Measurements from ENCODE around the gene PFDN6.
"Not testable (repeated sequence)": the region's sequence is repeated elsewhere in the genome, so short reads cannot be mapped to it uniquely, and the experiment has no call there.

DNA sequence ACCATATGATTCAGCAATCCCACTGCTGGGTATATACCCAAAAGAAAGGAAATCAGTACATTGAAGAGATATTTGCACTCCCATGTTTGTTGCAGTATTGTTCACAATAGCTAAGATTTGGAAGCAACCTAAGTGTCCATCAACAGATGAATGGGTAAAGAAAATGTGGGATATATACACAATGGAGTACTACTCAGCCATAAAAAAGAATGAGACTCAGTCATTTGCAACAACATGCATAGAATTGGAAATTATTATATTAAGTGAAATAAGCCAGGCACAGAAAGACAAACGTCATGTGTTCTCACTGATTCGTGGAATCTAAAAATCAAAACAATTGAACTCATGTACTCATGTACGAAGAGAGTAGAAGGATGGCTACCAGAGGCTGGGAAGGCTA, 26.9 kb upstream of the PFDN6 start:
- TF ChIP-seq EZH2 (IDR thresholded peaks at IDR 0.05); YY1 (IDR thresholded peaks at IDR 0.05; ENCODE audit: extremely low read depth, insufficient replicate concordance, low read depth, low read length); POLR2AphosphoS5 (IDR thresholded peaks at IDR 0.05; ENCODE audit: low read depth, low read length); POLR2A (IDR thresholded peaks at IDR 0.05; ENCODE audit: borderline replicate concordance, extremely low read depth, insufficient read depth, insufficient read length); SRF (IDR thresholded peaks at IDR 0.05; ENCODE audit: low read depth); JUND (IDR thresholded peaks at IDR 0.05); TCF7L2 (IDR thresholded peaks at IDR 0.05; ENCODE audit: borderline replicate concordance, extremely low read depth, insufficient read depth, insufficient read length); ZFX (IDR thresholded peaks at IDR 0.05); SIN3A (IDR thresholded peaks at IDR 0.05; ENCODE audit: low read depth); CEBPB (IDR thresholded peaks at IDR 0.05; ENCODE audit: low read depth): not testable (repeated sequence)
- TF ChIP-seq, protein P1, sequence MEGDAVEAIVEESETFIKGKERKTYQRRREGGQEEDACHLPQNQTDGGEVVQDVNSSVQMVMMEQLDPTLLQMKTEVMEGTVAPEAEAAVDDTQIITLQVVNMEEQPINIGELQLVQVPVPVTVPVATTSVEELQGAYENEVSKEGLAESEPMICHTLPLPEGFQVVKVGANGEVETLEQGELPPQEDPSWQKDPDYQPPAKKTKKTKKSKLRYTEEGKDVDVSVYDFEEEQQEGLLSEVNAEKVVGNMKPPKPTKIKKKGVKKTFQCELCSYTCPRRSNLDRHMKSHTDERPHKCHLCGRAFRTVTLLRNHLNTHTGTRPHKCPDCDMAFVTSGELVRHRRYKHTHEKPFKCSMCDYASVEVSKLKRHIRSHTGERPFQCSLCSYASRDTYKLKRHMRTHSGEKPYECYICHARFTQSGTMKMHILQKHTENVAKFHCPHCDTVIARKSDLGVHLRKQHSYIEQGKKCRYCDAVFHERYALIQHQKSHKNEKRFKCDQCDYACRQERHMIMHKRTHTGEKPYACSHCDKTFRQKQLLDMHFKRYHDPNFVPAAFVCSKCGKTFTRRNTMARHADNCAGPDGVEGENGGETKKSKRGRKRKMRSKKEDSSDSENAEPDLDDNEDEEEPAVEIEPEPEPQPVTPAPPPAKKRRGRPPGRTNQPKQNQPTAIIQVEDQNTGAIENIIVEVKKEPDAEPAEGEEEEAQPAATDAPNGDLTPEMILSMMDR (IDR thresholded peaks at IDR 0.05 in 2 of 3, conservative IDR thresholded peaks at IDR 0.05 in 1 of 3; ENCODE audit: borderline replicate concordance in 1 of 3, insufficient read depth in 1 of 3, low read depth in 2 of 3, low read length in 2 of 3) = not testable (repeated sequence)
- TF ChIP-seq, protein P2, sequence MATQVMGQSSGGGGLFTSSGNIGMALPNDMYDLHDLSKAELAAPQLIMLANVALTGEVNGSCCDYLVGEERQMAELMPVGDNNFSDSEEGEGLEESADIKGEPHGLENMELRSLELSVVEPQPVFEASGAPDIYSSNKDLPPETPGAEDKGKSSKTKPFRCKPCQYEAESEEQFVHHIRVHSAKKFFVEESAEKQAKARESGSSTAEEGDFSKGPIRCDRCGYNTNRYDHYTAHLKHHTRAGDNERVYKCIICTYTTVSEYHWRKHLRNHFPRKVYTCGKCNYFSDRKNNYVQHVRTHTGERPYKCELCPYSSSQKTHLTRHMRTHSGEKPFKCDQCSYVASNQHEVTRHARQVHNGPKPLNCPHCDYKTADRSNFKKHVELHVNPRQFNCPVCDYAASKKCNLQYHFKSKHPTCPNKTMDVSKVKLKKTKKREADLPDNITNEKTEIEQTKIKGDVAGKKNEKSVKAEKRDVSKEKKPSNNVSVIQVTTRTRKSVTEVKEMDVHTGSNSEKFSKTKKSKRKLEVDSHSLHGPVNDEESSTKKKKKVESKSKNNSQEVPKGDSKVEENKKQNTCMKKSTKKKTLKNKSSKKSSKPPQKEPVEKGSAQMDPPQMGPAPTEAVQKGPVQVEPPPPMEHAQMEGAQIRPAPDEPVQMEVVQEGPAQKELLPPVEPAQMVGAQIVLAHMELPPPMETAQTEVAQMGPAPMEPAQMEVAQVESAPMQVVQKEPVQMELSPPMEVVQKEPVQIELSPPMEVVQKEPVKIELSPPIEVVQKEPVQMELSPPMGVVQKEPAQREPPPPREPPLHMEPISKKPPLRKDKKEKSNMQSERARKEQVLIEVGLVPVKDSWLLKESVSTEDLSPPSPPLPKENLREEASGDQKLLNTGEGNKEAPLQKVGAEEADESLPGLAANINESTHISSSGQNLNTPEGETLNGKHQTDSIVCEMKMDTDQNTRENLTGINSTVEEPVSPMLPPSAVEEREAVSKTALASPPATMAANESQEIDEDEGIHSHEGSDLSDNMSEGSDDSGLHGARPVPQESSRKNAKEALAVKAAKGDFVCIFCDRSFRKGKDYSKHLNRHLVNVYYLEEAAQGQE (IDR thresholded peaks at IDR 0.05; ENCODE audit: low read depth) = not testable (repeated sequence)
- TF ChIP-seq, protein P3, sequence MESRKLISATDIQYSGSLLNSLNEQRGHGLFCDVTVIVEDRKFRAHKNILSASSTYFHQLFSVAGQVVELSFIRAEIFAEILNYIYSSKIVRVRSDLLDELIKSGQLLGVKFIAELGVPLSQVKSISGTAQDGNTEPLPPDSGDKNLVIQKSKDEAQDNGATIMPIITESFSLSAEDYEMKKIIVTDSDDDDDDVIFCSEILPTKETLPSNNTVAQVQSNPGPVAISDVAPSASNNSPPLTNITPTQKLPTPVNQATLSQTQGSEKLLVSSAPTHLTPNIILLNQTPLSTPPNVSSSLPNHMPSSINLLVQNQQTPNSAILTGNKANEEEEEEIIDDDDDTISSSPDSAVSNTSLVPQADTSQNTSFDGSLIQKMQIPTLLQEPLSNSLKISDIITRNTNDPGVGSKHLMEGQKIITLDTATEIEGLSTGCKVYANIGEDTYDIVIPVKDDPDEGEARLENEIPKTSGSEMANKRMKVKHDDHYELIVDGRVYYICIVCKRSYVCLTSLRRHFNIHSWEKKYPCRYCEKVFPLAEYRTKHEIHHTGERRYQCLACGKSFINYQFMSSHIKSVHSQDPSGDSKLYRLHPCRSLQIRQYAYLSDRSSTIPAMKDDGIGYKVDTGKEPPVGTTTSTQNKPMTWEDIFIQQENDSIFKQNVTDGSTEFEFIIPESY (IDR thresholded peaks at IDR 0.05; ENCODE audit: extremely low read depth, insufficient replicate concordance, low read length) = not testable (repeated sequence)
- TF ChIP-seq, protein P4, sequence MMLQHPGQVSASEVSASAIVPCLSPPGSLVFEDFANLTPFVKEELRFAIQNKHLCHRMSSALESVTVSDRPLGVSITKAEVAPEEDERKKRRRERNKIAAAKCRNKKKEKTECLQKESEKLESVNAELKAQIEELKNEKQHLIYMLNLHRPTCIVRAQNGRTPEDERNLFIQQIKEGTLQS (IDR thresholded peaks at IDR 0.05) = not testable (repeated sequence)
